GM12801 (cell line): Measurements from ENCODE around the gene C9orf78.

ENCODE experiments used
- CTCF ChIP-seq: IDR thresholded peaks from one replicate; pipeline ENCODE4 v1.5.1; 2011; ENCODE audit warnings: control low read depth; ENCODE audit not compliant: insufficient read length; ENCODE audit errors: extremely low read depth

Gene C9orf78

GRCh38 chr9:129823542-129823934 is 11.5 kb downstream of the C9orf78 start:
- no peak for TF ChIP-seq CTCF

- no peak for TF ChIP-seq CTCF
Observed at GRCh38 chr9:129822898-129823541, 12.1 kb downstream of the C9orf78 start.

GRCh38 chr9:129816501-129817435 is 18.3 kb downstream of the C9orf78 start:
- TF ChIP-seq CTCF = no peak

- no peak for TF ChIP-seq CTCF
Observed at GRCh38 chr9:129815278-129815677, 19.8 kb downstream of the C9orf78 start.

- no peak for TF ChIP-seq CTCF
Observed at GRCh38 chr9:129814432-129815223, 20.4 kb downstream of the C9orf78 start.

GRCh38 chr9:129813661-129814060 is 21.4 kb downstream of the C9orf78 start:
- no peak for TF ChIP-seq CTCF

GRCh38 chr9:129812385-129812784 is 22.7 kb downstream of the C9orf78 start:
- no peak for TF ChIP-seq CTCF
